Choroid plexus epithelial cell (primary cell): Measurements from ENCODE around the gene INTS3.

Experiments
- DNase-seq: peaks from one replicate; pipeline ENCODE4 v3.0.0-alpha.2; 2010; ENCODE audit warnings: low read depth
- H3K4me3 ChIP-seq: 2 replicates; pipeline ENCODE4 v1.5.1; 2011; ENCODE audit warnings: low read depth, mild to moderate bottlenecking, control low read depth, low read length, moderate library complexity
- TF ChIP-seq, protein P1 (sequence below): conservative IDR thresholded peaks from 2 replicates; pipeline ENCODE4 v1.5.1; 2011; ENCODE audit warnings: low read depth, mild to moderate bottlenecking, control low read depth, inconsistent platforms, low read length, moderate library complexity

The INTS3 gene

DNA sequence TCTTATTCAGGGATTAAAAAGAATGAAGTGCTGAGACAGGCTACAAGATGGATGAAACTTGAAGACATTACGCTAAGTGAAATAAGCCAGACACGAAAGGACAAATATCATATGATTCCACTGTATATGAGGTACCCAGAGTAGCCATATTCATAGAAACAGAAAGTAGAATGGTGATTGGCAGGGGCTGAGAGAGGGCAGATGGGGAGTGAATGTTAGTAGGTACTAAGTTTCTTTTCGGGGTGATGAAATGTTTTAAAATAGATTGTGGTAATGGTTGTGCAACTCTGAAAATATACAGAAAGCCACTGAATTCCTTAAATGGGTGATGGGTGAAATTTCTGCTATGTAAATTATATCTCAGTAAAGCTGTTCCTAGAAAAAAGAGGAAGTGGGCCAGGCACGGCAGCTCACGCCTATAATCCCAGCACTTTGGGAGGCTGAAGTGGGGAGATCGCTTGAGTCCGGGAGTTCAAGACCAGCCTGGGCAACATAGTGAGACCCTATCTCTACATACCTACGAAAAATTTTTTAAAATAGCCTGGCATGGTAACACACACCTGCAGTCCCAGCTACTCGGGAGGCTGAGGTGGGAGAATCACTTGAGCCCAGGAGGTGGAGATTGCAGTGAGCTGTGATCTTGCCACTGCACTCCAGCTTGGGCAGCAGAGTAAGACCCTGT, 63.3 kb downstream of the INTS3 start:
- H3K4me3 ChIP-seq: peak overlapping the region; percentile 7
- DNase-seq: peak; percentile 94
- TF ChIP-seq, protein P1, sequence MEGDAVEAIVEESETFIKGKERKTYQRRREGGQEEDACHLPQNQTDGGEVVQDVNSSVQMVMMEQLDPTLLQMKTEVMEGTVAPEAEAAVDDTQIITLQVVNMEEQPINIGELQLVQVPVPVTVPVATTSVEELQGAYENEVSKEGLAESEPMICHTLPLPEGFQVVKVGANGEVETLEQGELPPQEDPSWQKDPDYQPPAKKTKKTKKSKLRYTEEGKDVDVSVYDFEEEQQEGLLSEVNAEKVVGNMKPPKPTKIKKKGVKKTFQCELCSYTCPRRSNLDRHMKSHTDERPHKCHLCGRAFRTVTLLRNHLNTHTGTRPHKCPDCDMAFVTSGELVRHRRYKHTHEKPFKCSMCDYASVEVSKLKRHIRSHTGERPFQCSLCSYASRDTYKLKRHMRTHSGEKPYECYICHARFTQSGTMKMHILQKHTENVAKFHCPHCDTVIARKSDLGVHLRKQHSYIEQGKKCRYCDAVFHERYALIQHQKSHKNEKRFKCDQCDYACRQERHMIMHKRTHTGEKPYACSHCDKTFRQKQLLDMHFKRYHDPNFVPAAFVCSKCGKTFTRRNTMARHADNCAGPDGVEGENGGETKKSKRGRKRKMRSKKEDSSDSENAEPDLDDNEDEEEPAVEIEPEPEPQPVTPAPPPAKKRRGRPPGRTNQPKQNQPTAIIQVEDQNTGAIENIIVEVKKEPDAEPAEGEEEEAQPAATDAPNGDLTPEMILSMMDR: no peak

DNA sequence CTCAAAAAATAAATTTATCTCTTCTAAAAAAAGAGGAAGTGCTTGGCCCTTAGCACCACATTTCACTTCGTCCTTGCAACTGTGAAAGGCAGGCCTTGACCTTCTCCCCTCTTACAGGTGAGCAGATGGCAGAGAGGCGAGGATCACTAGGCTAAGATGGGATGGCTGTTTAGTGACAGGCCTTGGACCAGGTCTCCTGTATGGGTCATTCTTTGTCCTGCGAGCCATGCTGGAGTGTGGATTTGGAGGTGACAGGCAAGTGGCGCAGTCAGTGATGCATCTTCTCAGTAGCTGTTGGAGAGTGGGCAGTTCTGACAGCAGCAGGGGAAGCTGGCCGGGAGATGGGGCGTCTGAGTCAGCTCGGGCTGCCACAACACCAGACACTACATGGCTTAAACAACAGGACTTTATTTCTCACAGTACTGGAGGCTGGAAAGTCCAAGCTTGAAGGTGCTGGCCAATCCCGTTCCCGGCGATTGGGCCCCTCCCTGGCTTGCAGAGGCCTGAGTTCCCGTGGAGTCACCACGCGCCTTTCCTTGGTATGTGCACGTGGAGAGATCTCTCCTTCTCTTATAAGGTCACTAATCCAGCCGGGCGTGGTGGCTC, 63.9 kb downstream of the INTS3 start:
- TF ChIP-seq, protein P1: peak; percentile 35
- DNase-seq: peak; percentile 70
- H3K4me3 ChIP-seq: no peak overlapping the region

DNA sequence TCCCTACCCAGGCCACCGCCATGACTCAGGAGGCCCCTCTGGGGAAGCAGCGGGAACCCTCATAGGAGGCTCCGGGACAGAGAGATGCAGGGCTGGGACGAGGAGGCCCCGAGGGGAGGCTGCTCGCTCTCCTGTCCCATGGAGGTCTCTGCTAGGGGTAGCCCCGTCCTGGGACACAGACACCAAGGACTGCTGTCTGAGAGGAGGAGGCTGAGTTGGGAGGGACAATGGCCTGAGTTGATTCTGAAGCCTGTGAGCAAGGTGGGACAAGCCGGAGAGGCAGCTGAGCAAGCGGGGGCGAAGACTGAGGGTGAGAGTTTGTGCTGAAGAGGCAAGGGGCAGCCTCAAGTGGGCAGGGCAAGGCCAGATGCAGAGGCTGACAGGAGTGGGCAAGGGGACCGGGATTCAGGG, 64.8 kb downstream of the INTS3 start:
- H3K4me3 ChIP-seq: no peak overlapping the region
- no peak for DNase-seq
- TF ChIP-seq, protein P1: no peak

DNA sequence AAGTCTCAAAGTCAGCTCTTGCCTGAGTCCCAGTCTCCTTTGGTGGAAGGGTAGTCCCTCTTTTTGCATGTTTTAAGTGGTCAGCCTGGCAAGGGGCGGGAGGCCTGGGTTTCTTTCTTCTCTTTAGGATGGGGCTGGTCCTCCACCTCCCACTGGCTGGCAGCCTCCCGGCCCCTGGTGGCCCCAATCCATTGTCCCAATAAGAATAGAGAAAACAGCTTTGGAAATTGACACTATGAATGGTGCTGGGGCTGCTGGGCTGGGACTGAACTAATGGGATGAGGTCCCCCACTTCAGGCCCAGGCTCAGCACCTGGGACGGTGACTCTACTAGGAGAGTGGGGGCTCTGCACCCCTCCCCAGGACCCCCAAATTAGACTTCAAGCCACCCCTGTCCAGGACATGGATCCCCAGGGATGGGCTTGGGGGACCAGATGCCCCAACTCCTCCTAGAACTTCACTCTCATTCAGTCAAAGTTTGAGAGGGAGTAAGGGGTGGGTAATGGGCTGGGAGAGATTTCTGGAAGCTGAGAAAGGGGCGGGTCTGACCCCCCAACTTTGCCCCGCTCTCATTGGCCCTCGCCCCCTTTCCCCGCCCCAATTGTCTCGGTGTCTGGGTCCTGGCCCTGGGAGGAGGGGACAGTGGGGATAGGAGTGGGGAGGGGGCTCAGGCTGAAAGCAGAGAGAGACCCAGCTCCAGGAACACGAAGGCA, 65.6 kb downstream of the INTS3 start:
- TF ChIP-seq, protein P1: no peak
- no peak overlapping the region for H3K4me3 ChIP-seq
- no peak for DNase-seq

DNA sequence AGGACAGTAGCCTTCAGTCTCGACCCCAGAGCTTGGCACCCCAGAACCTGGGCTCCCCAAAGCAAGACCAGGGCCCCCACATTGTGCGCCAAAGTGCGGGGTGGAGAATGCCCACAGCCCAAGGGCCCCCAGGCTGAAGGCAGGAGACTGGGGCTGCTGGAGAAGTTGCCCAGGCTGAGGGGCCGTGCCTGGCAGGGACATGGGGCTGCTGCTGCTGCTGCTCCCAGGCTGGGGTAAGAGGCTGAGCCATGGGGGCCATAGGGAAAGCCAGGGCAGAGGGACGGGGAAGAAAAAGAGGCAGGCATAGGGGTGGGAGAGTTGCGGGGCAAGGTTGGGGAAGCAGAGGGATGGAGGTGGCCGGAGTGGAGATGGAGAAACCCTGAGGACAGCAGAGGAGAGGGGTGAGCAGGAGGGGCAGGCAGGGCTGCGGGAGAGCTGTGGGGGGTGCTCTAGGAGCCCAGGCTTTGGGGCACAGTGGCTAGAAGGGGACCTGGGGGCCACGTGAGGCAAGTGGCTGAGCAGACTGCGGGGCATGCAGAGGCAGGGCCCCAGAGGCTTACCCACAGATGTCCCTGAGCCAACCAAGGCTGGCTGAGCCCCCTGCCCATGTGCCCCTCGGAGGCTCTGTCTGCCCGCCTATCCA, 66.2 kb downstream of the INTS3 start:
- TF ChIP-seq, protein P1: no peak

DNA sequence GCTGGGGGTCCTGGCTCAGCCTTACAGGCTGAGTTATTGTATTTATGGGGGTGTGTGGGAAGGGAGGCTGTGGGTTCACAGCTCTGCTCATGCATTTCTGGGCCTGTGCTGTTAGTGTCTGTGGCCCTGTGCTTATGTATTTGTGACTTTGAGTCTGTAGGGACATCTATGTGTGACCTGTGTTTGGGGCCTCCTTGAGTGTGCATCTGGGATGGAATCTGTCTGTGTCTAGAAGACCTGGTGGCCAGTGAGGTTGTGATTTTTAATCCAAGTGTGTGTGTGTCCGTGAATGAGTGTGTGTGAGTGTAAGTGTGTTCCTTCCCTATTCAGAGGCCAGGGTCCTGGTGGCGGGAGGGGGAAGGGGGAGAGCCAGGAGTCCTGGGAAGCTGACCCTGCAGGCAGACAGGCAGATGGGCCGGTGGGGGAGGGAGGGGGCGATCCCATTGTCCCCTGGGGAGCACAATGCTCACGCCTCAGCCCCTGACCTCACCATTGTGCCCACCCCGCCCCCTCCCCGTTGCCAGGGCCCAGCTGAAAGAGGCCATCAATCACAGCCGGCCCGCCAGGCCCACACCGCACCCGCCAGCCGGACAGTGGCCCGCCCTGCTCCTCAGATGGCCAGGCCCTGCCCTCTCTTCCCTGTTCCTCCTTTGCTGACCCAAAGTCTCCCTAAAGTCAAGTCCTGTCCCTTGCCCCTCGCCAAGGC, 66.9 kb downstream of the INTS3 start:
- TF ChIP-seq, protein P1: no peak
- no peak overlapping the region for H3K4me3 ChIP-seq

More for the DNA sequence above, 66.2 kb downstream of the INTS3 start:
- H3K4me3 ChIP-seq: no peak overlapping the region
- no peak for DNase-seq

More for the DNA sequence above, 66.9 kb downstream of the INTS3 start:
- DNase-seq: no peak
